Activated T-helper 1 cell treated with anti-CD3 and anti-CD28 coated beads, Interleukin-12 subunit alpha, Interleukin-12 subunit beta, Interleukin-2, Interleukin-4 antibody, amounts not matched to agents 30 ng/mL and 10 ng/mL and 1 ng/mL, durations not matched to agents 14 hours and 24 hours and 36 hours (primary cell): Measurements from ENCODE around the gene CD247. TPM values are rescaled to one million over a fixed set of nuclear protein-coding genes. Genes with fewer than 3 reads are reported as not detected.

Experiments used
- DNase-seq: peaks from one replicate; pipeline ENCODE4 v3.0.0; 2021; ENCODE audit warnings: low spot score
- H3K27ac Mint-ChIP-seq: one replicate; pipeline ENCODE4 v1.8.0; 2021; ENCODE audit warnings: mild to moderate bottlenecking, mixed read lengths
- H3K27me3 Mint-ChIP-seq: one replicate; pipeline ENCODE4 v1.8.0; 2022; ENCODE audit warnings: mild to moderate bottlenecking, moderate library complexity, mixed read lengths; ENCODE audit not compliant: insufficient read depth
- H3K36me3 Mint-ChIP-seq: one replicate; pipeline ENCODE4 v1.8.0; 2021; ENCODE audit warnings: low read depth, mixed read lengths
- H3K4me1 Mint-ChIP-seq: one replicate; pipeline ENCODE4 v1.8.0; 2021; ENCODE audit warnings: low read depth, mixed read lengths
- H3K4me3 Mint-ChIP-seq: one replicate; pipeline ENCODE4 v1.8.0; 2021; ENCODE audit warnings: mild to moderate bottlenecking, moderate library complexity, mixed read lengths
- H3K9me3 Mint-ChIP-seq: one replicate; pipeline ENCODE4 v1.8.0; 2021; ENCODE audit warnings: mixed read lengths
- intact Hi-C: fragments of 100-400 bp; cut with micrococcal nuclease; formaldehyde crosslinking; loops from one replicate; pipeline ENCODE4 v1.15.1; 2024
- total RNA-seq: library from RNA; stranded (reverse); gene quantifications from 2 replicates; pipeline ENCODE4 v1.2.3, GENCODE V29; 2022

CD247 gene
- total RNA-seq, 1 donor from 2014 or later, result 237 TPM

- no peaks in the 10 kb centered on the region for H3K9me3 Mint-ChIP-seq
- H3K27ac Mint-ChIP-seq, result peak overlapping the region; percentile 82
- peak overlapping the region; percentile 69 for H3K4me3 Mint-ChIP-seq
- H3K36me3 Mint-ChIP-seq, result peaks cover 55% of the 10 kb centered on the region
- peaks cover 99% of the 10 kb centered on the region for H3K4me1 Mint-ChIP-seq
- intact Hi-C loops, result loop anchor here (2.0 to 5.0 kb wide), 2 partner anchors 13 to 131 kb away; partner anchors contain the start of gene RCSD1
- H3K27me3 Mint-ChIP-seq, result no peaks in the 10 kb centered on the region
- DNase-seq, result no peak
Measured at GRCh38 chr1:167501515-167502191, 16.7 kb downstream of the CD247 start.

DNA sequence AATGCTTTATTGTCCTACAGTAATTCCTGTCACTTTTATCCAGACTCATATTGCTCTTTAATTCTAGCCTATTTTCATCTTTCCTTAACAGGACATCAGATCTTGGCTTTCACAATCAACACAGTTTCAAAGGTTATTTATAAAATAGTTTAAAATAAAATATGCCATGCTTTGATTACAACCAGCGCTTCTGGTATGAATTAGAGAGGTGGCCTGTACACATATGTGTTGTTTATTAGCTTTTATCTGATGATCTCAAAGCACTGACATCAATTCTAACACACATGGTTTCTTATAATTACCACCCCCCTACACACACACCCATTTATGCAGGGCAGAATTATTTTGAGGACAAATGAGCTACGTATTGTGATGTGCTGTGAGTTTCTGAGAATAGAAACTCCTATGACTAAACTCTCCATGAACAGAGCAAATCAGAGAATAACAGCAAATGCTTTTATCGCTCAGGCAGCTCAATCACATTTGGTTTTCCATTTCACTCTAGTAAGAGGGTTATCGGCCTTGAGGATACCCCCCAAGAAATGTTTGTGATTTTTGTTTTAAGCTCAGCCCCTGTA lies 18.0 kb downstream of the CD247 start:
- Mint-ChIP-seq H3K27ac (peak overlapping the region; percentile 95), H3K4me3 (peak overlapping the region; percentile 81), H3K9me3 (no peaks in the 10 kb centered on the region), H3K27me3 (no peaks in the 10 kb centered on the region), H3K4me1 (peaks cover 99% of the 10 kb centered on the region), H3K36me3 (peaks cover 63% of the 10 kb centered on the region)
- no peak for DNase-seq
- intact Hi-C loops, result loop anchor here (1.0 to 5.0 kb wide), 6 partner anchors 8 to 132 kb away; partner anchors contain the start of gene RCSD1

DNA sequence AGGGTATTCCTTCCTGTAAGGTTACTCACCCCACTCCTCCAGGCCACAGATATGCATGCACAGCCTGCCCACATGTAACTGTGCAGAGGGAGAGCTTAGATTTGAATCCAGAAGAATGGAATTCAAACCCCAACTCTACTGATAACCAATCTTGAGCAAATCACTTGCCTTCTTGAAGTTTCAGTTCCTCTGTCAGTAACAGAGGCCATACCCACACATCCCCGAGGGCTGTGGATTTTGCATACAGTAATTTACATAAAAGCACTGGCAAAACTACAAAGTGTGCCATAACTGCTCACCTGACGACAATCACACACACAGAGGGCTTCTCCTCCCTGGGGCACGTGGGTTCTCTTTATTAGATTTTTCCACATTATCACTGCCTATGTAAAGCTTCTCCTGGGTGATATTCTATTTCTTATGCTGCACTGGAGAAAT lies 18.6 kb downstream of the CD247 start:
- peaks cover 69% of the 10 kb centered on the region for H3K36me3 Mint-ChIP-seq

GRCh38 chr1:167499106-167499505 lies 19.2 kb downstream of the CD247 start:
- no peak for DNase-seq
- Mint-ChIP-seq H3K4me1 (peaks cover 99% of the 10 kb centered on the region), H3K36me3 (peaks cover 66% of the 10 kb centered on the region), H3K27me3 (no peaks in the 10 kb centered on the region), H3K9me3 (no peaks in the 10 kb centered on the region), H3K27ac (peak overlapping the region; percentile 95), H3K4me3 (peak overlapping the region; percentile 16)
- intact Hi-C loops, result no loop called here

More for the DNA sequence above, 18.6 kb downstream of the CD247 start:
- intact Hi-C loops, result loop anchor here (1.0 to 5.0 kb wide), 6 partner anchors 7 to 133 kb away; partner anchors contain the start of gene RCSD1
- no peak for DNase-seq
- Mint-ChIP-seq H3K4me1 (peaks cover 99% of the 10 kb centered on the region), H3K27ac (peak overlapping the region; percentile 95), H3K4me3 (peak overlapping the region; percentile 55), H3K27me3 (no peaks in the 10 kb centered on the region), H3K9me3 (no peaks in the 10 kb centered on the region)

DNA sequence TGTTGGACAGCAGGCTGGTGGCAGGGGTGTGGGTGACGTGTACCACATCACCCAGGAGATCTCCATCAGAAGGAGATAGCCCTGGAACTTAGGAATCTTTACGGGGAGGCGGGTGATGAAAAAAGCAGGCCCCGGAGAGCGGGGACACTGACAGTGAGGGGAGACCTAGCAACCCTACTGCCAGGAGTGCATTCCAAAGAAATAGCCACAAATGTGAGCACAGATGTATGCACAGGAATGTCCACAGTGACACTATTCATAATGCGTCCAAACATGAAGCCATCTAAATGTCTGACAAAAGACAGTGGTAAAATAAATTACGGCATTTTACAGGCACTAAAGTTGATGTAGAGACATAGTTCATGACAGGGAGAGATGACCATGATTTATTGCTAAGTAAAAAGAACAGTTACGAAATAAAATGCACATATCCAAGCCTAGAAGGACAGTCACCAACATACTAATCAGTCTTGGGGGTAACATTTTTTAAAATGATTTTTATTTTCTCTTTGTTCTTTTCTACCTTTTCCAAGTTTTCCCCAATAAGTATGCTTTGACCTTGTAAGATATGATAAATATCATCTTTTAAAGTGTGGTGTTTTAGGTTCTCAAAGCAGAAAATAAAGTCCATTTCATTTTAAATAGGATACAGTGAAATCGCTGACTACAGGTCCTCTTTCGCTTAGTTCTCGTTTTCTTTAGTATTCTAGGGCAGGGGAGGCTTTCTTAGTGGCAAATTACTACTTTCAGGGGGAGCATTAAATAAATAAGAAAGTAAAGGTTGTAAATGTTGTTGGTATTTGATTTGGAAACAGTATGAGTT lies 21.3 kb downstream of the CD247 start:
- Mint-ChIP-seq H3K36me3 (peaks cover 52% of the 10 kb centered on the region), H3K4me3 (no peak overlapping the region), H3K27me3 (no peaks in the 10 kb centered on the region), H3K9me3 (no peaks in the 10 kb centered on the region), H3K4me1 (peaks cover 96% of the 10 kb centered on the region), H3K27ac (peak overlapping the region; percentile 62)
- intact Hi-C loops, result no loop called here
- DNase-seq, result no peak

GRCh38 chr1:167493372-167493771 lies 25.0 kb downstream of the CD247 start:
- H3K27ac Mint-ChIP-seq, result peak overlapping the region; percentile 88
- H3K27me3 Mint-ChIP-seq, result no peaks in the 10 kb centered on the region
- no peaks in the 10 kb centered on the region for H3K9me3 Mint-ChIP-seq
- peaks cover 95% of the 10 kb centered on the region for H3K4me1 Mint-ChIP-seq
- H3K4me3 Mint-ChIP-seq, result peak overlapping the region; percentile 65
- peaks cover 59% of the 10 kb centered on the region for H3K36me3 Mint-ChIP-seq
- no peak for DNase-seq
- intact Hi-C loops, result loop anchor here (2.0 kb wide), 2 partner anchors 15 to 273 kb away; partner anchors contain the start of gene POU2F1

DNA sequence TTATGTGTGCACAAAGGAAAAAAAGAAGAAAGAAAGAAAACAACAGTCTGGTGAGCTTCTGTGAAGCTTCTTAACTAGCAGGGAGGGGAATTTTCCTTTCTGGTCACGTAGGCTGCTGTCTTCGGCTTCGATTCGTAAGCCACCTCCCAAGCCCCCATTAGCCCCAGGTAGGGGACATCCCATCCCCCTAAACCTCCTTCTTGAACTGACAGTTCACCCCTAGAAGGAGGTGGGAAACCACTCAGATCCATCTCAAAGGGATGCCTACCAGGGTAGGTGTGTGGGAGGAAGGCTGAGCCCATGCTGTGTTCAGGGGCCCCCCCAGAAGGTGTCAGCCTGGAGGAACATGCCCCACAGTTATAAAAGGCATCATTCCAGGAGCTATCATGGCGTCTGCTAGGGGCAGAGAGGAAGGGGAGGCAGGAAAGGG lies 25.8 kb downstream of the CD247 start:
- peaks cover 95% of the 10 kb centered on the region for H3K4me1 Mint-ChIP-seq
- no peaks in the 10 kb centered on the region for H3K9me3 Mint-ChIP-seq
- peak overlapping the region; percentile 88 for H3K27ac Mint-ChIP-seq
- H3K4me3 Mint-ChIP-seq, result peak overlapping the region; percentile 70
- H3K36me3 Mint-ChIP-seq, result peaks cover 58% of the 10 kb centered on the region
- no peak for DNase-seq
- no peaks in the 10 kb centered on the region for H3K27me3 Mint-ChIP-seq
- intact Hi-C loops, result loop anchor here (1.0 to 2.0 kb wide), 7 partner anchors 8 to 272 kb away; partner anchors contain the start of genes CD247 and POU2F1

DNA sequence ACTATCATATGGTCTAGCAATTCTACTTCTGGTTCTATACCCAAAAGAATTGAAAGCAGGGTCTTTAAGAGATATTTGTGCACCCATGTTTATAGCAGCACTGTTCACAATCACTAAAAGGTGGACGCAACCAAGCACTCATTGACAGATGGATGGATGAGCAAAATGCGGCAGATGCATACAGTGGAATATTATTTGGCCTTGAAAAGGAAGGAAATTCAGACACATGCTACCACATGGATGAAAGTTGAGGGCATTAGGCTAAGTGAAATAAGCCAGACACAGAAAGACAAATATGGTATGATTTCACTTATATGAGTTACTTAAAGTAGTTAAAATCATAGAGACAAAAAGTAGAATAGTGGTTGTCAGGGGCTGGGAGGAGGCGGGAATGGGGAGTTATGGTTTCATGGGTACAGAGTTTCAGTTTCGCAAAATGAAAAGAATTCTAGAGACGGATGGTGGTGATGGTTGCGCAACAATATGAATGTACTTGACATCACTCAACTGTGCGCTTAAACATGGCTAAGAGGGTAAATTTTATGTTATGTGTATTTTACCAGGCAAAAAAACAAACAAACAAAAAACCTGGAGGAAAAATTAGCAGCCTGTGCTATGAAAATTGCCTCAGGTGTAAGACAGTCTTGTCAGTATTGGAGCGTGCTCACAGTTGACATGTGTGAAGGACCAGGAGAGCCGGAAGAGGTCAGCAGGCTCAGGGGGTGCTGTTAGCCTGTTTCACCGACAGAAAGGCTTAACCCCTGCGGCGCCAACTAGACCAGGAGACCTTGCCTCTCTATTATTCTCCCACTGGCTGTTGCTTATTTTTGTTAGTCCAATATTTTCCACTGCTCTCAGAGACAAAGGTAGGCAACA lies 26.5 kb downstream of the CD247 start:
- Mint-ChIP-seq H3K9me3 (no peaks in the 10 kb centered on the region), H3K36me3 (peaks cover 54% of the 10 kb centered on the region), H3K27me3 (no peaks in the 10 kb centered on the region), H3K27ac (peak overlapping the region; percentile 88), H3K4me1 (peaks cover 92% of the 10 kb centered on the region), H3K4me3 (peak overlapping the region; percentile 70)
- intact Hi-C loops, result loop anchor here (1.0 to 2.0 kb wide), 7 partner anchors 8 to 271 kb away; partner anchors contain the start of genes CD247 and POU2F1
- DNase-seq, result no peak

DNA sequence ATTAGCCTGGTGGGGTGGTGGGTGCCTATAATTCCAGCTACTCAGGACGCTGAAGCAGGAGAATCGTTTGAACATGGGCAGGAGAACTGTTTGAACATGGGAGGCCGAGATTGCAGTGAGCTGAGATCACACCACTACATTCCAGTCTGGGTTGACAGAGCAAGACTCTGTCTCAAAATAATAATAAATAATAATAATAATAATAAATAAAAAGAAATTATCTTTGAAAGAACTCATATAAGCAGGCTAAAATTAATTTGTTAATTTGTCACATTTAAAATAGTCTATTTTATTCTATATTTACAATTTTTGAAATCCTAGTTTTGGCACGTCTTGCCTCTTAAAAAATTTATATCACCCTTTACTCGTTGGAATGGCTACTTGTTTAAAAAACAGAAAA lies 27.6 kb downstream of the CD247 start:
- peaks cover 92% of the 10 kb centered on the region for H3K4me1 Mint-ChIP-seq
- H3K4me3 Mint-ChIP-seq, result no peak overlapping the region
- peaks cover 53% of the 10 kb centered on the region for H3K36me3 Mint-ChIP-seq
- DNase-seq, result no peak
- H3K27ac Mint-ChIP-seq, result peak overlapping the region; percentile 86
- intact Hi-C loops, result no loop called here
- no peaks in the 10 kb centered on the region for H3K9me3 Mint-ChIP-seq
- H3K27me3 Mint-ChIP-seq, result no peaks in the 10 kb centered on the region

DNA sequence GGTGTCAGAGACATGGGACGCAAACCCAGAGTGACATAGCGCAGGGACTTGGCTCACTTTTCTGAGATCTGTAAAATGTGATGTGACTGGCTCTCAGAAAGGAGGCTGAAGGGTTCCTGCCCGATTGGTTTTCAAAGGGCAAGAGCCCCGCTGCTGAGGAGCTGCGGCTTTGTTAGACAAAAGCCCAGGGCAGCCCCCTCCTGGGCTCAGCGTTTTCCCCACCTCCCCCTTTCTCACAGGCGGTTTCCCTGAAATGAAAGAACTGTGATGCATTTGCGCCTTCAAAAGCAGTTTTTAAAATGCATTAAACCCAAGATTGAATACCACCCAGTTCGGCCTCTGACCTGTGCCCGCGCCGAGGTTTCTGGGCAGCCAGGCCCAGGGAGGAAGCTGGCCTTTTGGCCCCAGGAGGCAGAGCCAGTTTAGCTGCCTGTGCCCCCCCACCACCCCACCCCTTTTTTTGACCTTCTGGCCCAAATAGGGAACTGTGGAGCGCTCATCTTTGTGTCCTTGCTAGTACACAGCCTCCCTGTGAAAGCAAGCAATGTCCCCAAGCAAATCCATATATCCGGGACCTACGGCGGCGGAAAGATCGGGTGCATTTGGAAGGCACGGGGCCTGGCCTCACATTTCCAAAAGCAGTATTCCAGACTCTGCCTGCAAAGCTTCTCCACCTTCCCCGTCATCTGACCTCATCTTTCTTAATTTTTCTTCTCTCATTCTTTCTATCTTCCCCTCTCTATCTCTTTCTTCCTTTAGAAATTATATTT lies 28.6 kb downstream of the CD247 start:
- H3K27me3 Mint-ChIP-seq, result no peaks in the 10 kb centered on the region
- intact Hi-C loops, result loop anchor here (2.0 kb wide), 1 partner anchor 13 kb away; no protein-coding TSS in a partner anchor
- no peak for DNase-seq
- H3K4me3 Mint-ChIP-seq, result peak overlapping the region; percentile 51
- no peaks in the 10 kb centered on the region for H3K9me3 Mint-ChIP-seq
- peaks cover 92% of the 10 kb centered on the region for H3K4me1 Mint-ChIP-seq
- peak overlapping the region; percentile 86 for H3K27ac Mint-ChIP-seq
- H3K36me3 Mint-ChIP-seq, result peaks cover 44% of the 10 kb centered on the region

DNA sequence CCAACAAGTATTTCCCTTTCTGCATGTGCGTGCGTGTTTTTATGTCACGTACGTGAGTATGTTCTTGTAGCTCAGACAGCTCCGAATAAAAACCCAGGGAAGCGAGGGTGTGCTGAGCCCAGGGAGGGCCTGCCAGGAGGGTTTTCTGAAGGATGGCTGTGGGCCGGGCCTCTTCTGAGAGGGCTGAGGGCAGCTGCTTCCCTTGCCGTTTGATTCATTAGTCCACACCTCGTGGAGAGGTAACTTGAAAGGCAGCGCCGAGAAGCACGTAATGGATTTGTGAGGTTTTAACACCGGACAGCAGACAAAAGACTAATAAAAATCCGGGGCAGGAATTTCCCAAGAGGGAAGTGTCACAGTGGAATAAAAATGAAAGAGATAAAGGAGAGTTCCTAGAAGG lies 29.5 kb downstream of the CD247 start:
- peak overlapping the region; percentile 53 for H3K4me3 Mint-ChIP-seq
- H3K4me1 Mint-ChIP-seq, result peaks cover 91% of the 10 kb centered on the region
- no peaks in the 10 kb centered on the region for H3K9me3 Mint-ChIP-seq
- H3K36me3 Mint-ChIP-seq, result peaks cover 45% of the 10 kb centered on the region
- no peak for DNase-seq
- H3K27me3 Mint-ChIP-seq, result no peaks in the 10 kb centered on the region
- peak overlapping the region; percentile 78 for H3K27ac Mint-ChIP-seq
- intact Hi-C loops, result loop anchor here (2.0 kb wide), 1 partner anchor 14 kb away; no protein-coding TSS in a partner anchor
